SKM-1 (cell line): ENCODE results near the gene MAGEL2.
"Not testable (repeated sequence)": the region's sequence is repeated elsewhere in the genome, so short reads cannot be mapped to it uniquely, and the experiment has no call there.

Source experiments
- DNase-seq: peaks from one replicate; lab custom pipeline; 2025; ENCODE audit not compliant: unreplicated experiment; lab: John Stamatoyannopoulos, UW

The MAGEL2 gene

DNA sequence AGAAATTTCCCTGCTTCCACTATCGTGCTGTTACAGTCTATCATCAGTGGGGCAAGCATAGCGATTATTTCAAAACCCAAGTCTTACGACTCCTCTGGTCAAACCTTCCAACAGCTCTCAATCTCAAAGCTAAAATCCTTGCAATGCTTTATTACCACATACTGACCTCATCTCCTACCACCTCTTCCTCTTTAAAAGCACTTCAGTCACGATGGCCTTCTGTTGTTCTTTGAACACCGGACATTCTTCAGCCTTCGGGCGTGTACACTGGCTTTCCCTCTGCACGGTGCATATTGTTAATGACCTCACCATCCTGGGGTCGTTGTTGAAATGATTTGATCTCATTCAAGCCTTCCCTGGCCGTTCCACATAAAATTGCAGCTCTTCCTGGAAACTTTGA lies 31.1 kb downstream of the MAGEL2 start:
- DNase-seq = peak; percentile 79

DNA sequence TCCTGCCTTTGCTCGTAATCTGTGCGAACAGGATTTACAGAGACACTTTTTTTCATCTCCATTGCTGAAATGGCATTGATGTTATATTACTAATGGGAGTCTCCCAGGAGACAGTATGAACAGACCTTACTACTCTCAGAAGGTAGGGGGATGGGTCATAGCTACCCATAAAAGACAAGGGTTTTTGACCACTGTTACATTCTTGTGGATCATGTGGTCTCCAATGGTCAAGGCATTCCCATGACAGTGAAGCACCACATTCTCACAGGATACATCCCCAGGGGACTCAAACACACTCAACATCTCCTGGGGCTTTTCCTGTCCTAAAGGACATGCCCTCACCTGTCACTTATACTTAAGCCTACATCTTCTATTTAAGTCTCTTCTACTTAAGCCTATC lies 41.4 kb downstream of the MAGEL2 start:
- DNase-seq = no peak

DNA sequence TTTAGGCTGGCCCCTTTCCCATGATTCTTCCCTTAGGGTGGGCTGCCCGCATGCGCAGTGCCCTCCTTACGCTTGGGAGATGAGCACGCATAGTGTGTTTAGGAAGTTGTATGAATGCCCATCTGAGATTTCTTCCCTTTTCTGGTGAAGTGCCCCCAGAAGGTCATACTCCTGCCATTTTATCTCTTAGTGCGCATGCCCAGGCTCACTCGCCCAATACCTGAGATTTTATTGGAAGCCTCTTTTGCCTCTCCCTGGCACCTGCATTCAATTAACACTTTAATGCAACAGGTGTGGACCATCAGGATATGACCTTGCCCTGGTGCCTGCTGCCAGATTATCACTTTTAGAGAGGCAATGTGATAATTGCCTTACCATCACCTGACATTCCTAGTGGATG lies 45.5 kb downstream of the MAGEL2 start:
- no peak for DNase-seq

DNA sequence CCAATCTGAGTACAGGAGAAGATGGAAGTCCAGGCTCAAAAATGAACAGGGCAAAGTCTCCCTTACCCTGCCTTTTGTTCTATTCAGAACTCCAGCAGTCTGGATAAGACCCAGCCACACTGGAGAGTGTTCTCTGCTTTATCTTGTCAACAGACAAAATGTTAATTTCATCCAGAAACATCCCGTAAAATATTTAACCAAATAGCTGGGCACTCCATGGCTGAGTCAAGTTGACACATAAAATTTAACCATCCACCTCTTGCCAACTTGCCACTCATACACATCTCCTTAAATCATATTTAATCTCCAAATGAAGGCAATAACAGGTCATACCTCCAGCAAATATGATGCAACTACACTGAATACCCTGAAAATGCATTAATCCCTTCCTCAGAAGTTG lies 48.6 kb downstream of the MAGEL2 start:
- no peak for DNase-seq

DNA sequence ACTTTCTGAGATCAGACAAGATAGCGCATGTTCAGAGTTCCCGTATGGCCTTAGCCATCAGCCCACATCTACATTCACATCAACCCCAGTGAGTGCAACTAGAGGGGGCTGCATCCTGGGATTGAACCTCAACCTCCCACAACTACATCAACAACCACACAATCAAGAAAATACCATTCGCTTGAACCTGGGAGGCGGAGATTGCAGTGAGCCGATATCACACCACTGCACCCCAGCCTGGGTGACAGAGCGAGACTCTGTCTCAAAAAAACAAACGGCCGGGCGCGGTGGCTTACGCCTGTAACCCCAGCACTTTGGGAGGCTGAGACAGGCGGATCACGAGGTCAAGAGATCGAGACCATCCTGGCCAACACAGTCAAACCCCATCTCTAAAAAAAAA lies 50.4 kb downstream of the MAGEL2 start:
- DNase-seq = not testable (repeated sequence)

DNA sequence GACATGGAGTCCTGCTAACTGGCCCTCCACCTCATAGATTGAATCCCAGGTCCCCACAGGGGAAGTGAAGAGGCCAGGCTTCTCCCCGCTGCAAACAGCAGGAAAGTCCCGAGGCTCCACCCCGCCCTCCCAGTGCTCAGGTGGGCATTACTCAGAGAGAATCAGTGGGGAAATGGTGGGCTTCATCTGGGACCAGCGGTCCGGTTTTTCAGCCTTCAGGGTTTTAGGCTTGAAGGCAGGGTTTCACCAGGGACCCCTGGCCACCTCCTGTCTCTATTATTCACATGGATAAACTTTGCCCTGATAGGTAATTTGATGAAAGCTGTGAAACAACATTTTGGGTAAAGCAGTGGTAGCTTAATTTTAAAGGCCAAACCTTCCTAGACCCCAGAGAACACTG lies 50.9 kb downstream of the MAGEL2 start:
- DNase-seq = no peak

DNA sequence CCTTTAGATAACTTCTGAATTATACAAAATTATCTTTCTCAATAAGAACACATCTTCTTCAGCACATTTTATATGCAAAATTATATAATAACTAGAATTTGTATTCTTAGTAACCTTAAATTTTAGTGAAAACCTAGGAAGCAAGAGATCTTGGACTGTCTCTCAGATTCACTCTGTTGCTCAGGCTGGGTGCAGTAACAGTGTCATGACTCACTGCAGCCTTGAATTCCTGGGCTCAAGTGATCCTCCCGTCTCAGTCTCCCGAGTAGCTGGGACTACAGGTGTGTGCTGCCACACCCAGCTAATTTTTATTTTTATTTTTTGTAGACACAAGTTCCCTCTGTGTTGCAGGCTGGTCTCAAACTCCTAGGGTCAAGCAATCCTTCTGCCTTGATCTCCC lies 52.3 kb downstream of the MAGEL2 start:
- DNase-seq = no peak

DNA sequence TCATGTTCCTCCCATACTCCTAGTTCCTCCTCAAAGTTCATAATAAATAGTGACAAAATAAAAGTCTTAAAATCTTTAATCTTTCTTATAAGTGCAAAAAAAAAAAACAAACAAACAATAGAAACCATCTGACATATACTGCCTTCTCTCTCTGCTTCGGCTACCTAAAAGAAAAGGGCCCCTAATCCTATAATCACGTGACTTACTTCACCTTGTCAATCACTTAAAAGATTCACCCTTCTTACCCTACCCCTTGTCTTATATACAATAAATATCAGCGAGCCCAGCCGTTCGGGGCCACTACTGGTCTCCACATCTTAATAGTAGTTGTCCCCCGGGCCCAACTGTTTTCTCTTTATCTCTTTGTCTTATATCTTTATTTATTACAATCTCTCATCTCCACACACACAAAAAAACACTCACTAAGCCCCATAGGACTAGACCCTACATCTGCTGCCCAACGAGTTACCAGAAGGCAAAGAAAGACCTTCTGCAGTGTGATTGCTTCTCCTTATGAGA lies 53.4 kb downstream of the MAGEL2 start:
- DNase-seq = no peak
